ENCODE results near the gene GASK1A. TPM values are rescaled to one million over a fixed set of nuclear protein-coding genes. Genes with fewer than 3 reads are reported as not detected.

GASK1A gene
- total RNA-seq, 1 donor from 2014 or later, result 0.09 TPM

- Histone ChIP-seq H3K9me3 (ENCODE audit: insufficient read depth, low read depth, low read length) (no peaks in the 10 kb centered on the region), H3K36me3 (ENCODE audit: insufficient read depth, low read length) (no peaks in the 10 kb centered on the region), H4K20me1 (ENCODE audit: insufficient read depth, low read length) (no peaks in the 10 kb centered on the region), H3K4me2 (ENCODE audit: low read length) (no peak overlapping the region), H2AFZ (ENCODE audit: low read depth, low read length) (no peak overlapping the region), H3K79me2 (ENCODE audit: insufficient read depth, low read length) (no peaks in the 10 kb centered on the region), H3K27ac (ENCODE audit: low read depth, low read length) (no peak overlapping the region), H3K27me3 (ENCODE audit: insufficient read depth, low read length) (peaks cover 22% of the 10 kb centered on the region), H3K9ac (ENCODE audit: low read length) (no peak overlapping the region), H3K4me1 (ENCODE audit: insufficient read depth, low read length) (peaks cover 2% of the 10 kb centered on the region), H3K4me3 (ENCODE audit: insufficient read depth, low read depth, low read length) (no peak overlapping the region)
- Mint-ChIP-seq H3K9me3 (ENCODE audit: unreplicated experiment) (peaks cover 31% of the 10 kb centered on the region), H3K4me3 (ENCODE audit: unreplicated experiment) (no peak overlapping the region), H3K4me1 (ENCODE audit: low read depth, unreplicated experiment) (no peaks in the 10 kb centered on the region), H3K27me3 (ENCODE audit: low read depth, unreplicated experiment) (peaks cover 31% of the 10 kb centered on the region), H3K27ac (ENCODE audit: unreplicated experiment) (no peak overlapping the region), H3K36me3 (ENCODE audit: low read depth, unreplicated experiment) (no peaks in the 10 kb centered on the region)
- no peak for FAIRE-seq
- DNase-seq (ENCODE audit: low read depth), result no peak
- TF ChIP-seq CTCF (IDR thresholded peaks at IDR 0.05; ENCODE audit: insufficient read depth, low read depth, low read length) (no peak), EZH2 (IDR thresholded peaks at IDR 0.05; ENCODE audit: insufficient read depth, low read length) (no peak)
Observed at GRCh38 chr3:42975955-42976354, 3.2 kb upstream of the GASK1A start.

- H4K20me1 ChIP-seq (ENCODE audit: insufficient read depth, low read length), result no peaks in the 10 kb centered on the region
- no peaks in the 10 kb centered on the region for H3K36me3 ChIP-seq (ENCODE audit: insufficient read depth, low read length)
- FAIRE-seq (no peak), DNase-seq (ENCODE audit: low read depth) (no peak)
- Mint-ChIP-seq H3K4me3 (ENCODE audit: unreplicated experiment) (peak overlapping the region; percentile 79), H3K9me3 (ENCODE audit: unreplicated experiment) (peaks cover 17% of the 10 kb centered on the region), H3K27me3 (ENCODE audit: low read depth, unreplicated experiment) (peaks cover 46% of the 10 kb centered on the region), H3K27ac (ENCODE audit: unreplicated experiment) (no peak overlapping the region), H3K36me3 (ENCODE audit: low read depth, unreplicated experiment) (no peaks in the 10 kb centered on the region), H3K4me1 (ENCODE audit: low read depth, unreplicated experiment) (no peaks in the 10 kb centered on the region)
- H3K27ac ChIP-seq (ENCODE audit: low read depth, low read length), result no peak overlapping the region
- no peak overlapping the region for H3K4me2 ChIP-seq (ENCODE audit: low read length)
- peaks cover 2% of the 10 kb centered on the region for H3K4me1 ChIP-seq (ENCODE audit: insufficient read depth, low read length)
- no peaks in the 10 kb centered on the region for H3K79me2 ChIP-seq (ENCODE audit: insufficient read depth, low read length)
- TF ChIP-seq EZH2 (IDR thresholded peaks at IDR 0.05; ENCODE audit: insufficient read depth, low read length) (no peak), CTCF (IDR thresholded peaks at IDR 0.05; ENCODE audit: insufficient read depth, low read depth, low read length) (no peak)
- no peak overlapping the region for H2AFZ ChIP-seq (ENCODE audit: low read depth, low read length)
- no peaks in the 10 kb centered on the region for H3K9me3 ChIP-seq (ENCODE audit: insufficient read depth, low read depth, low read length)
- H3K9ac ChIP-seq (ENCODE audit: low read length), result no peak overlapping the region
- no peak overlapping the region for H3K4me3 ChIP-seq (ENCODE audit: insufficient read depth, low read depth, low read length)
- peaks cover 25% of the 10 kb centered on the region for H3K27me3 ChIP-seq (ENCODE audit: insufficient read depth, low read length)
Observed at GRCh38 chr3:42980209-42980608, 1.1 kb downstream of the GASK1A start.

GRCh38 chr3:42980909-42981308 lies 1.8 kb downstream of the GASK1A start:
- H2AFZ ChIP-seq (ENCODE audit: low read depth, low read length), result no peak overlapping the region

More at GRCh38 chr3:42980909-42981308, 1.8 kb downstream of the GASK1A start:
- Histone ChIP-seq H4K20me1 (ENCODE audit: insufficient read depth, low read length) (no peaks in the 10 kb centered on the region), H3K4me1 (ENCODE audit: insufficient read depth, low read length) (peaks cover 2% of the 10 kb centered on the region), H3K79me2 (ENCODE audit: insufficient read depth, low read length) (no peaks in the 10 kb centered on the region), H3K27me3 (ENCODE audit: insufficient read depth, low read length) (peaks cover 25% of the 10 kb centered on the region), H3K36me3 (ENCODE audit: insufficient read depth, low read length) (no peaks in the 10 kb centered on the region), H3K4me2 (ENCODE audit: low read length) (no peak overlapping the region), H3K9ac (ENCODE audit: low read length) (no peak overlapping the region), H3K9me3 (ENCODE audit: insufficient read depth, low read depth, low read length) (no peaks in the 10 kb centered on the region), H3K27ac (ENCODE audit: low read depth, low read length) (no peak overlapping the region), H3K4me3 (ENCODE audit: insufficient read depth, low read depth, low read length) (no peak overlapping the region)
- H3K27ac Mint-ChIP-seq (ENCODE audit: unreplicated experiment), result no peak overlapping the region
- peak overlapping the region; percentile 61 for H3K4me3 Mint-ChIP-seq (ENCODE audit: unreplicated experiment)
- FAIRE-seq (no peak), DNase-seq (ENCODE audit: low read depth) (no peak)
- H3K36me3 Mint-ChIP-seq (ENCODE audit: low read depth, unreplicated experiment), result no peaks in the 10 kb centered on the region
- H3K4me1 Mint-ChIP-seq (ENCODE audit: low read depth, unreplicated experiment), result no peaks in the 10 kb centered on the region
- peaks cover 10% of the 10 kb centered on the region for H3K9me3 Mint-ChIP-seq (ENCODE audit: unreplicated experiment)
- TF ChIP-seq CTCF (IDR thresholded peaks at IDR 0.05; ENCODE audit: insufficient read depth, low read depth, low read length), result no peak
- no peak for TF ChIP-seq EZH2 (IDR thresholded peaks at IDR 0.05; ENCODE audit: insufficient read depth, low read length)
- H3K27me3 Mint-ChIP-seq (ENCODE audit: low read depth, unreplicated experiment), result peaks cover 46% of the 10 kb centered on the region

Data from astrocyte (in vitro differentiated cells and primary cell).